ENCODE measurements around the gene PKNOX2.

DNA sequence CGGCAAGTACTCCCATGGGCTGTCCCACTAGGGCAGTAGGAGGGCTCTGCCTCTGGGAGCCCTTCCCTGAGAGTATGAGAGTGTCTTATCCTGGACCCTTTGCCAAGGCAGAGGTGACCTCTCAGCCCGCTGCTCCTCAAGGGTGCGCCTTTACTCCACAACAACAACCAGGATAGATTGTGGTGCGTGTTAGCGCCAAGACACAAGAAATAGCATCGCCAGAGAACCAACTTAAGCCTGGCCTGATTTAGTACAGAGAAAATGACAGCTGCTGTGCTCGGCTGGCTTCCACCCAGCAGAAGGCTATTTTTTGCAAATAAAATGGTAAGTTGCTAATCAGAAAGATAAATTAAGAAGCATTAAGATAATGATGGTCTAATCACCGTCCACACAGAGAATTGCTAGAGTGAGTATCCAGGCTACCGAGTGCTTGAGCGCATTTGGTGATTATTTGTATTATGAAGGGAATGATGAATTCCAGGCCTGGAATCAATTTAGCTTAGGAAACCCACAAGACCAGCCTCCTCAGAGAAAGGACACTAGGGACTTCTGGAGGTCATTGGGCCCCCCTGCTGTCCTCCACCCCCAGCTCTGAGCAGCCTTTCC lies 119.8 kb downstream of the PKNOX2 start:
- TF ChIP-seq POLR2AphosphoS5 (IDR thresholded peaks at IDR 0.05; ENCODE audit: insufficient read depth in 1 of 2, low read depth in 1 of 2) (no peak), POLR2A (IDR thresholded peaks at IDR 0.05) (no peak)

Measured in vagina (tissue), 2 donors.